ENCODE data around the gene STX2.

The STX2 gene

GRCh38 chr12:130826151-130826801, 12.8 kb downstream of the STX2 start:
- H3K36me3 ChIP-seq = peaks cover 37% of the 10 kb centered on the region

GRCh38 chr12:130825771-130826150, 13.3 kb downstream of the STX2 start:
- Histone ChIP-seq H3K27ac (no peak overlapping the region), H3K27me3 (ENCODE audit: insufficient read depth, low read depth, severe bottlenecking) (no peaks in the 10 kb centered on the region), H3K9me3 (ENCODE audit: severe bottlenecking) (no peaks in the 10 kb centered on the region), H3K36me3 (peaks cover 42% of the 10 kb centered on the region), H3K4me3 (ENCODE audit: low read depth, low read length) (no peak overlapping the region)
- no peak for DNase-seq
- no peak for TF ChIP-seq CTCF (IDR thresholded peaks at IDR 0.05; ENCODE audit: low read depth, low read length)

More at GRCh38 chr12:130826151-130826801, 12.8 kb downstream of the STX2 start:
- peak; percentile 87 for TF ChIP-seq CTCF (IDR thresholded peaks at IDR 0.05; ENCODE audit: low read depth, low read length)
- Histone ChIP-seq H3K27ac (no peak overlapping the region), H3K9me3 (ENCODE audit: severe bottlenecking) (no peaks in the 10 kb centered on the region), H3K4me3 (ENCODE audit: low read depth, low read length) (no peak overlapping the region), H3K27me3 (ENCODE audit: insufficient read depth, low read depth, severe bottlenecking) (no peaks in the 10 kb centered on the region)
- peak; percentile 73 for DNase-seq

- peaks cover 41% of the 10 kb centered on the region for H3K36me3 ChIP-seq
- H3K27ac ChIP-seq = no peak overlapping the region
- no peak for TF ChIP-seq CTCF (IDR thresholded peaks at IDR 0.05; ENCODE audit: low read depth, low read length)
- H3K9me3 ChIP-seq (ENCODE audit: severe bottlenecking) = no peaks in the 10 kb centered on the region
- H3K4me3 ChIP-seq (ENCODE audit: low read depth, low read length) = no peak overlapping the region
- no peak for DNase-seq
- no peaks in the 10 kb centered on the region for H3K27me3 ChIP-seq (ENCODE audit: insufficient read depth, low read depth, severe bottlenecking)
These were observed 19.4 kb downstream of the STX2 start for GRCh38 chr12:130819681-130820080.

- Histone ChIP-seq H3K27ac (no peak overlapping the region), H3K27me3 (ENCODE audit: insufficient read depth, low read depth, severe bottlenecking) (no peaks in the 10 kb centered on the region), H3K9me3 (ENCODE audit: severe bottlenecking) (no peaks in the 10 kb centered on the region), H3K4me3 (ENCODE audit: low read depth, low read length) (no peak overlapping the region), H3K36me3 (peaks cover 45% of the 10 kb centered on the region)
- peak; percentile 69 for TF ChIP-seq CTCF (IDR thresholded peaks at IDR 0.05; ENCODE audit: low read depth, low read length)
- peak; percentile 41 for DNase-seq
These were observed 20.1 kb downstream of the STX2 start for GRCh38 chr12:130818635-130819576.

GRCh38 chr12:130818272-130818634, 20.8 kb downstream of the STX2 start:
- no peak for DNase-seq
- H3K36me3 ChIP-seq = peaks cover 40% of the 10 kb centered on the region
- no peak overlapping the region for H3K4me3 ChIP-seq (ENCODE audit: low read depth, low read length)

More at GRCh38 chr12:130818272-130818634, 20.8 kb downstream of the STX2 start:
- Histone ChIP-seq H3K27me3 (ENCODE audit: insufficient read depth, low read depth, severe bottlenecking) (no peaks in the 10 kb centered on the region), H3K27ac (no peak overlapping the region), H3K9me3 (ENCODE audit: severe bottlenecking) (no peaks in the 10 kb centered on the region)
- TF ChIP-seq CTCF (IDR thresholded peaks at IDR 0.05; ENCODE audit: low read depth, low read length) = no peak
